AG08395 (cell line): ENCODE measurements around the gene UQCR10.
A peak's percentile ranks its signal among the peaks of the same experiment; 100 is the strongest.

Source experiments
- DNase-seq: peaks from one replicate; pipeline ENCODE4 v3.0.0; 2012; ENCODE audit warnings: mixed read lengths, low spot score

Gene UQCR10

DNA sequence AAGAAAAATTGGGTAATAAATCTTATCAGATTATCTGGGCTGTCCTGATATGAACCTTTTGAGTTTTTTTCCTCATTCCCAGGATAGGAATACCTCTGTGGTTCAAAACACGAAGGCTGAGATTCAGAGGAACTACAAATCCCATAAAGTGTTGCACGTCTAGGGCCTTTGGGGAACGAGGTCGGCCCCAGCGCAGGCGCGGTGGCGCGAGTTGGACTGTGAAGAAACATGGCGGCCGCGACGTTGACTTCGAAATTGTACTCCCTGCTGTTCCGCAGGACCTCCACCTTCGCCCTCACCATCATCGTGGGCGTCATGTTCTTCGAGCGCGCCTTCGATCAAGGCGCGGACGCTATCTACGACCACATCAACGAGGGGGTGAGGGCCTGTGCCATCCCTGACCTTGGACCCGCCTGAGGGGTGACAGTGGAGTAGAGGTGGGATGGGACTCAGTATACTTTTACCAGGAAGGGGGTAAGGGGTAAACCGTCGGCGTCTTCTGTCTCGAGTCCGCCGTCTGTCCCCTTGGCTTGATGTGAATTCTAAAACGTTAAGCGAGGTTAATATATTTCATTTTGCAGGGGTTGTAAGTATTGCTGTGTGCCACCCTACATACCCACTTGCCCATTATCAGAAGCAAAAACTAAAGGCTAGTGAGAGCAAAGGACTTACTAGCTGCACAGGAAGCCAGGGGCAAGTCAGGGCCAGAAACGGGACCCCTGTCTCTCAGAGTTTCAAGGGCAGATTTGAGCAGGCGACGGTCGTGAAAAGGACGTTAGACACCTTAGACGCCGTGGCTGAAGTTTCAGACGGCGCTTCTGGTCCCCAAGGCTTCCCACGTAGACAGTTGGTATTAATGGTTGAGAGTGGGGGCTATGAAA is at the start of gene UQCR10:
Gene UQCR10 (plus strand): TSS at position 199 of the 881 bp plus-strand sequence. CDS start 30 bp downstream, at position 229.
- DNase-seq, result peak; percentile 97

DNA sequence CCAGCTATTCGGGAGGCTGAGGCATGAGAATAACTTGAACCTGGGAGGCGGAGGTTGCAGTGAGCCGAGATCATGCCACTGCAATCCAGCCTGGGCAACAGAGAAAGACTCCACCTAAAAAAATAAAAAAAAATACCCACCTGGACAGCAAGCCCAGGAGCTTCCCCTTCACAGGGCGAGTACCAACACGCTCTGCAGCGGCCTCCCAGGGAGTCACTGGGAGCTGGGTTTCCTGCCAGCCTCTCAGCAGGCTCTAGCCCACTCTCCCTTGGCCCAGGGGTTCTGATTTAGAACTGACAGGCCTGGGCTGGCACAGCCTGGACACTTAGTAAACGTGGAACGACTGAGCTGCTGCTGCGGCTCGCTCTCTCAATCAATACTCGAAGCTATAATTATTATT is 49.4 kb upstream of the UQCR10 start:
- DNase-seq, result no peak

DNA sequence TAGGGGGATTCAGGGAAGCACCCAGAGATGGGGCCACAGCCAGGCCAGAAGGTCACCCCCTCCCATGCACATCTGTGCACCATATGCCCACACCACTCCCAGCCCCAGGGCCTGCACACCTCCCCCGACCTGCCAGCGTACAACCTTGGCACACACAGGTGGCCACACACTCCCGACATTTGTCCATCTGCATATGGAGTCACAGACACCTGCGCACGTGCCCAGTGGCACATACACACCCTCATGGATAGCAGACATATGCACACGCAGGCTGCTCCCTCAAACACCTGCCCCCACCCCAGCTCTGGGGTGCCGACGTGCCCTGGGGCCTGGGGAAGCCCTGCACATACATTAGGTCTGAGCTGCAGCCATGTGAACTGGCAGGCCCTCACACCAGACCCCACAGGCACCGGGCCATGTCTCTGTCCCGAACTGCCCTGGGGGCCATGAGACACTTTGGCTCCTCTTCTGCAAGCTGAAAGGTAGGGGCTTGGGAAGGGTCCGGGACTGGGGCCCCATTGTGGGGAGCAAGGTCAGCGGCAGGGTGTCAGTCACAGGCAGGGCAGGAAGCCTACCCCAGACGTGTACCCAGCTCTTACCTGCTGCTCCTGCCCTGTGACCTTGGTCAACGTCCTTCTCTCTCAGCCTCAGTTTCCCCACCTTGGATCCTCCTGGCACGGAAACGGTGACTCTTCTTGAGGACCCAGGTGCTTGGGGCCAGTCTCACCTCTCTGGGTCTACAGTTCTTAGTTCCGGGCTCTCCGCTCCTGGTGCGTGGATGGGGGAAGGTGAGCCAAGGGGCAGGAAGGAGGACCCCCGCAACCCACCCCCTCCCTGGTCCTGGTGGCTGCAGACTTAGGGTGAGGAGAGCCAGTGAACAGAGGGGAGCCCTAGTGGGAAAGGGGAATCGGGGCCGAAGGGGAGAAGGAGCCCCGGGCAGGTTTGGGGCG is 47.9 kb upstream of the UQCR10 start:
- DNase-seq, result no peak

DNA sequence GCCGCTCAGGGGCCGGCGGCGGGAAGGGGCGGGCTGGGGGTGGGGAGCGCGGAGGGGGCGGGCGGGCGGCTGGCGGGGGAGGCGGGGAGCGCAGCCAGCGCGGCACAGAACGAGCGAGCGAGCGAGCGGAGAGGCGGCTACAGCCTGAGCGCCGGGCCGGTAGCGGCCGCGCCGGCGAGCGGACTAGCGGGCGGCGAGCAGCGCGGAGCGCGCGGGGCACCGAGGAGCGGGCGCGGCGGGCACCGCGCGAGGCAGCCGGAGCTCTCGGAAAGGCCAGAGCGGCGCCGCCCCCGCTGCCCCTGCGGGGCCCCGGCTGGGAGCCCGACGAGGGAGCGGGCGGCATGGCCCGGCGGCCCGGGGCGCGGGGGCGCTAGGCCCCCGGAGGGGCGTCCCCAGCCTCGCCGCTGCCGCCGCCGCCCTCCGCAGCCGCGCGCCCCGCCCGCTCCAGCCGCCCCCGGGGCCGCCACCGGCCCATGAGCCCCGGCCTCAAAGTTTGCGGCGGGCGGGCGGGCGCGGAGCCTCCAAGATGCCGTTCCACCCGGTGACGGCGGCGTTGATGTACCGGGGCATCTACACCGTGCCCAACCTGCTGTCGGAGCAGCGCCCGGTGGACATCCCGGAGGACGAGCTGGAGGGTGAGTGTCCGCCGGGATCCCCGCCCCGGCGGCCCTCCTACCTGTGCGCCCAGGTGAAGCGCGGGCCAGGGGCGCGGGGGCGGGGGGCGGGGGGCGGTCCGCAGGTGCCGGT is 47.1 kb upstream of the UQCR10 start, which contains the start of gene CABP7:
Gene CABP7 (plus strand): TSS at position 105 of the 747 bp plus-strand sequence. CDS start 422 bp downstream, at position 527.
- DNase-seq, result no peak

DNA sequence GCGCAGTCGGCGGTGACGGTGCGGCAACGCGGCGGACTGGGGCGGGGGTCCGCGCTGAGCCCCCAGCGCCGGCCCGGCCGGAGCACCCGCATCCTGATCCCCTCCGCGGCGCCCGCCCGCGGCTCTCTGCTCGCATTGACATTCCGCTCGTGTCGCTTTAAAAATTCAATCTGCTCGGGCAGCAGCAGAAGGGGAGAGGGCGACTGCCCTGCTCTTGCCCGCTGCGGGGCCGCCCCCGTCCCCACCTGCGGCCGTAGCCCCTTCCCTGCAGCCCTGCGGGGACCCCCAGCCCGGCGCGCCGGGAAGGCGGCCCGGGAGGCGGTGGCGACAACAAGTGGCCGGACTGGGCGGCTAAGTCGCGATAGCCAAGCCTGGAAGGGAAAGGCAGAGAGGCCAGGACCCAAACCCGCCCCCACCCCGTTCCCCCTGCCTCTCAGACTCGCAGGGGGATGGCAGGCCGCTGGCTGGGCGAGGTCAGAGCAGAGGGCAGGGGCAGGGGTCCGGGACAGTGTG is 46.3 kb upstream of the UQCR10 start:
- DNase-seq, result no peak

DNA sequence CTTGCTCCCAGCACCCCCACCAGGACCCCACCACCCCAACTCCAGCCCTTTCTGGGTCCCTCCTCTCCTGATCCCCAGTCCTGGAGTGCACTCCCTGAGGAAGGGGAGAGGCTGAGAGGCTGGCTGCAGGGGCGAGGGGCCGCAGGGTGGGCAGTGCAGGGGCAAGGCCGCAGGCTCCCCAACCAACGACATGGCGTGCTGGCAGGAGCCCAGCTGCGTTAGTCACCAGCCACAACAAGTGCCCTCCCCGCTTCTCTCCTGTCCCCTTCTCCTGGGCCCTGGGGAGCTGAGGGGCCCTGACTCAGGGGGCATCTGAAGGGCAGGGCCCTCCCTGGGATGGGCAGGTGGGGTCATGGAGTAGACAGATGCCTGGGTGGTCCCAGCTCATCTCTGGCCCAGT is 45.0 kb upstream of the UQCR10 start:
- no peak for DNase-seq

DNA sequence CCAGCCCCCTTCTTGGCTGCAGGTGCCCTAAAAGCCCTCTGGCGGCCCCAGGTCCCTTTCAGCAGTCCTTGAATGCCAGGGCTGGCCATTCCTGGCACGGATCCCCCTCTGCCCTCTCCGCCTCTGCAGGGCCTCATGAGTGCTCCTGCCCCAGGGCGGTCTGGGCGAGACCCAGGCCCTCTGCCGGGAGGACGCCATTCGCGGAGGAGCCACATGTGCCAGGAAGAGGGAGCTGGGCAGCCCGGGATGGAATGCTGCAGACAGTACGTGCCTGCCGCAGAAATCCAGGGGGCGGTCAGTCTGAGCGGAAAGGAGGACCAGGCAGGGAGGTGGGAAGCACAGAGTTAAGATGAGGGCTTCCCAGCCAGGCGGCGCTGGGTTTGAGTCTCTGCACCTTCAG is 44.6 kb upstream of the UQCR10 start:
- DNase-seq, result no peak

DNA sequence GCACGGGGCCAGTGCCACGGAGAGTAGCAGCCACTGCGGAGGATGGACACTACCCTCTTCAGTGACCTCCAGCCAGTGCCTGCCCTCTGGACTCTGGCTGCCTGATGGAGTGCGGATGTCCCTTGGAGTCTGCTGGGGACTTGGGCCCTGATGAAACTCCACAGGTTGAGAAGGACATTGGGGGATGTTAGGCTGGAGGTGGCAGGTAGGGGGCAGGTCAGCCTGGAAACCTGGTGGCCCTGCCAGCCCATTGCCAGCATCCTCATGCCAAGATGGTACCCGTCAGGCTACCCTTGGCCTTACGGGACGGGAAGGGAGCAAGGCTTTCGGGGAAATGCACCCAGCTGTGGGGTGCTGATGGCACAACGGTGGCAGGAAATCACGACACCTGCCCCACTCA is 43.4 kb upstream of the UQCR10 start:
- no peak for DNase-seq

DNA sequence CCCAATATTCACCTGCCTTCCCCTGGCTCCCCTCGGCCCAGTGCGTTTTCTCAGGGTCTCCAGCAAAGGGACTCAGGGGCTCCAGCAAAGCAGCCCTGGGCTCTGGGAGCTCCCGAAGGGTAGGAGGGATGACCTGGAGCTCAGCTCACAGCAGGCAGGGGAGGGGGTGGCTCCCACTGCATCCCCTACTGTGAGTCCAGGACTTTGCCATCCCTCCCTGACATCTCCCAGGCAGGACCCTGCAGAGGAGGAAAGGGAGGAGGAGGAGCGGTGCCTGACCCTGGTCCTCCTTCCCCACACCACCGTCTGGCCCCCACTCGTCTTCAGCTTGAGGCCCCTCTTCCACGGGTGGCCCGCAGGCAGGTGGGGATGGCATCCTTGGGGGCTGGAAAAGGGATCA is 42.3 kb upstream of the UQCR10 start:
- DNase-seq, result no peak

DNA sequence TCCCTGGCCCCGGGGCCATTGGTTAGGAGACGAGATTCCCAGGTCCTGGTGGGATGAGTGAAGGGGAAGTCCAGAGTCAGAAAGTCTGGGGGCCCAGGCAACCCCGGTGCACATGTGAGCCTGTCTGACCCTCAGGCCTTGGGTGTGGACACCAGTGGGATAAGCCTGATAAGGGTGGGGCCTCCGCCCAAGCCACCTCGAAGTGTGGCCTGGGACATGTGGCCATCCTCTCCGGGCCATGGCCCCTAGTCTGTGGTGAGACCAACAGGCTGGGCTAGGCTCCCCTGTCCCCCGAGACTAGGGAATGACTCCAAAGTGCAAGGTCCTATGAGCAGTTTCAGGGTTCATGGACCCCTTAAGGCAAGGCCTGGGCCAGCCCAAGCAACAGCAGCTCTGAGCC is 41.1 kb upstream of the UQCR10 start:
- DNase-seq, result no peak

DNA sequence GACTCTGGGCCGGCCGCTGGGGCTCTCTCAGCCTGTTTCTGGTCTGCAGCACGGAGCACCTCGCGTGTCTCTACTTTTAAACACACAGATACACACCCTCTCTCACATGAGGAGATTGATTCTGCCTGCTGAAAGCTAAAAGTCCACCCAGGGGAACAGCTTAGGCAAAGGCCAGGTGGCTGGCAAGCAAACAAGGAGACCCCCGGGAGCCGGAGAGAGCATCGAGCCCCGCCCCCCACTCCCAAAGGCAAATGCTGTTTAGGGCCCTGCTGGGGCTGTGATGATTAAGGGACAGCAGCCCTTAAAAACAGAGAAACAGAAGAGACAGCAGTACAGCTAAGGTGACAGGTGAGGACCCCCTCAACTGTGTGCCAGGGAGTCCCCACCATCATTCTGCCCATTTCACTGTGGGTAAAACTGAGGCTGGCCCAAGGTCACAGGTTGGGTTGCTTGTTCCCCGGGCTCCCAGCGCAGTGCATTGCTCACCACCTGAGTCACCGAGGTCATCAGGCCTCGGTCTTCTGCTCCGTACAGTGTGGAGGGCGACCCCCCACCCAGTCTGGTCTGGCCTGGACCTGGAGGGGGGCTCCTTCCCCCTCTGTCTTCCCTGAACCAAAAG is 40.5 kb upstream of the UQCR10 start:
- no peak for DNase-seq

DNA sequence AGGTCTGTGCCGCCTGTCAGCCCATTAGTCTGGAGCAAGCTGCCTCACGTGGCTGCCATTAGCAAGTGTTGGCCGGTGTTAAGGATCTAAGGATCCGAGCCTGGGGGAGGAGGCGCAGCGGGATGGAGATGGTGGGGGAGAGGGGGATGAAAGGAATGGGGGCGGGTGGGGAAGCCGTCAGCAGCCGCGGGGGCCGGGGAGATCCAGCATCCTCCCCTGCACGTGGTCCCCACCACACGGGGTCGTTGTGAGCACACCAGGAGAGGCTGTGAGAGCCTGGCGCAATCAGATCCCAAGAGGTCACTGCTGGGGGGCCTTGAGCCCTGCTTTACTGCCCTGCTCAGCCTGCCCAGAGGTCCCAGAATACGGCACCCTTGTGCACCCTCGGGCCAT is 40.0 kb upstream of the UQCR10 start:
- peak; percentile 69 for DNase-seq

DNA sequence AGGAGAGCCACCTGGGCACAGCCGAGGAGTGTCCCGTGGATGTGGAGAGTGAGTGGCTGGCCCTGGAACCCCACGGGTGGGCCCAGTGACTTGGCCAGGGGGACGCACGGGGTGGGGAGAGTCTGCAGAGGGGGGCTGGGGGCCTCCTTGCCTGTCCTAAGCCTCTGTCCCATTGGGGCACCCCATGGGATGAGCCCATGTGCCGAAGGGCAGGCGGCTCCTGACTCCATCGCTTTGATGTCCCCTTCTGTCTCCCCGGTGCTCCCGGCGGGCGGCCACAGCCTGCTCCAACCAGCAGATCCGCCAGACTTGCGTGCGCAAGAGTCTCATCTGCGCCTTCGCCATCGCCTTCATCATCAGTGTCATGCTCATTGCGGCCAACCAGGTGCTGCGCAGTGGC is 38.0 kb upstream of the UQCR10 start:
- DNase-seq, result no peak

DNA sequence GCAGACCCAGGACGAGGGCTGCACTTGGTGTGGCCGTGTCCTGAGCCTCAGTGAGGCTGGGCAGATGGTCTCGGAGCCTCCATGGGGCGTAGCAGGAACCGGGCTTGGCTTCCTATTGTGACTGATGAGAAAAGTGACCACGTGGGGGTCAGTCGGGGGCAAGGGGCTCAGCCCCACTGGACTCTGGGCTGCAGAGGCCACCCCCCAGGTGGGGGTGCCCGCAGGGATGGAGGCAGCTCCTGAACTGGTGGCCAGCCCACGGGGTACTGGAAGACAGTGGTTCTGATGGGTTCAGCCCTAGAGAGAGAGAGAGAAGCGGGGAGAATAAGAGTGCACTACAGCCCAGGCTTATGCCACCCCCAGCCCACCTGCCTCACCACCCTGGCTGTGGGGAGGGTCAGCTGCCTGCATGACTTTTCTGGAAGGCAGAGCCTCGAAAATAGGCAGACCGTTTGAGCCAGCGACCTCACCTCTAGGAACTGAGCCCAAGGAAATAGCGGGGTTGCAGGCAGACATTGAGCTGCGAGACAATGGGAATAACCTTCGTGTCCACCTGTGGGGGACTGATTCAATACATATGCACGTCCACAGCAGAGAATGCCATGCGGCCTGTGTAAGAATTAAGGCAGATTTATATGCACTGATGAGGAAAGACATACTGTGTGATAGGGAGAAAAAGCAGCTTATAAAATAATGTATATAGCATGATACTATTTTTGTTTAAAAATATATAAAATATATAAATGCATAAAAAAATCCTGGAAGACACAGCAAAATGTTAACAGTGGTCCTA is 35.9 kb upstream of the UQCR10 start:
- no peak for DNase-seq

DNA sequence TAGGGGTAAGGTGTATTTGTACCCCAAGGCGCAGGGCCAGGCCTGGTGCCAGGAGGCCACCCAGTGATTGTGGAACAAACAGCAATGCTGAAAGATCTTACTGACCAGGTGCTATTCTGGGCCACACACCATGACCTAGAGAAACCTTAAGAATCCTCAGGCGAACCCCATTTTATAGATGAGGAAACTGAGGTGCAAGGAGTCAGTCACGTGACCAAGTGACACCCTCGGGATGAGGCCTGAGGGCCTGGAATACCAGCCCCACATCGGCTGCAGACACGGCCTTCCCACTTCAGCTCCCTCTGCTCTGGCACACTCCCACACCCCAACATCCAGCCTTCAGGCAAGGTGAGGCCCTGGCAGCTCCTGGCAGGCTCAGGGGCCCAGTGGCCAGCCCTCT is 34.3 kb upstream of the UQCR10 start:
- no peak for DNase-seq

DNA sequence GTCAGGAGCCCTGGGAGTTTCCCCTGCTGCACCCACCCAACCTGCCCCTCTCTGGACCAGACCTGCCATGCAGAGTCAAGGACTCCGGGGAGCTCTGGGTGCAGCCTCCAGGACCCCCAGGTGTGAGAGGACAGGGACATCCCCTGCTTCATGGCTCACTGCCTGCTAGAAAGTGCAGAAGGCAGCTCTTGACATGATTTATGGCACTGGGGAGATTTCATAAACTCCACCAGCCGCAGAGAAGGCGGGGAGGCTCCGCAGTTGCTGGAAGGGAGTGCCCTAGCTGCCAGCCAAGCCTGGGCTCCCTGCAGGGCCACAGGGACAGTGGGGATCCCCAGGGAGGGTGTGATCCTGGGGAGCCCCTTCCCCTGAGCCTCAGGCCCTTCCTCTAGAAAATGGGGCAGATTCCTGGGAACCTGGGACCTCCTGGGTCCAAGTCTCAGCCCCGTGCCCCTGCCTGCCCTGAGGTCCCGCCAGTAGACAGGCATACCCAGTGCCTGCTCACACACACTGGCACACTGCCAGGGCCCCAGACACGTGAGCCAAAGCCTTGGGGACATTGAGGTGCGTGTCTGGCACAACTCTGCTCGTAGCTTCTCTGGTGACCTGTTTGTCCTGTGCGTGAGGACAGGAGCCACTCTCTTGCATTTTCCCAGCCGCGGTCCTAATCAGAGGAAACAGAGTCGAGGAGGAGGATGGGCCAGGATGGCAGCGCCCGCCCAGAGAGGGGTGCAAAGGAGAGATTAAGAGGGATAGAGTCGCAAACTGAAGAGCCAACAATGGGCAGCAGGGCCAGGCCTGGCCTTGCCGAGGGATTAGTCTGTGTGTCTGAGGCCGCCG is 33.6 kb upstream of the UQCR10 start:
- no peak for DNase-seq

DNA sequence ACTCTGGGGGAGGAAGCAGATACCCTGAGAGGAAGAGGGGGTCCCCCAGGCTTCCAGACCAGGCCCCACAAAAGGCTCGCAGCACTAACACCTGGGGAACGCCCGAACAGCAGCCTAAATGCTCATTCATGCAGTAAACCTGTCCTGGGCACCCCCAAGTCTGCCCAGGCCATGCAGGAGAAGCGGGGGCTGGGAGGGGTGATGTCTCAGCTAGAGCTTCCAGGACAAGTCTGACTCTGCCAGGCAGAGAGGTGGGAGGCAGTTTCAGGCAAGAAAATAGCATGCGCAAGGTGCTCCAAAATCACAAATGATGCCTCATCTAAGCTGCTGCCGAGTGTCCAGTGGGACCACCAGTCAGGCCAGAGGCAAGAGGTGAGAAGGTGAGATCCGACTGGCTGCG is 32.8 kb upstream of the UQCR10 start:
- DNase-seq, result no peak

DNA sequence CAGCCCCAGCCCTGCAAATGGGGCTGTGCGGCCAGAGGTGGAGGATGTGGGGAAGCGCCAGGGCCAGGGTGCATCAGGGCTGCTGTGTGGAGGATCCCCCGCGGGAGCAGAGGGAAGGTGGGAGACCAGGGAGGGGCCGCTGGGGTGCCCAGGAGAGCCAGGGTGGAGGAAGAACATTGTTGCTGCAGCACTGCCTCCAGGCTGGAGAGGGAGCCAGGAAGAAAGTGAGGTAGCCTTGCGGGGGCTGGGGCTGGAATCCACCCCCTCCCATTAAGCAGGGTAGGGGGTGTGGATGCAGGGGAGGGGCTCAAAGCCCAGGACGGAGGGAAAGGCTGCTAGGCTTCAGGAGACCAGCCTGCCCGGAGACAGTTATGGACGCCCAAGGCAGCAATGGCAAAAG is 32.3 kb upstream of the UQCR10 start:
- DNase-seq, result no peak

DNA sequence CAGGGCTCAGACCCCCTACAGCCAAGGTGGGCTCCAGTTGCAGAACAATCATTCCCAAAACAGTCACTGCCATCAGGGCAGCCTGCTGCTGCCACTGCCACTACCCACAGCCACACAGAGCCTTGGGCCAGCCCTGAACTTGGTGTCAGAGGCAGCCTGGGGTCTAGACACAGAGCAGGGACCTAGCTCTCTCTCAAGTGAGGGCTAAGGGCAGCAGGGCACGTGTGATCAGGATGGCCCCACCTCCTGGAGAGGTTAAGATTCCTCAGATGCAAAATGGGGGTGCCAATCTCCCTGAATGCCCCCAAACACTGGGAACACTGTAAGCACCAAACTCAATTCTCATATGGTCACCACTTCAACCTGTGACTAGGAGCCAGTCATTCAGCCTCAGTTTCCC is 31.8 kb upstream of the UQCR10 start:
- DNase-seq, result no peak
